Measurements from ENCODE around the gene VTI1A.

- no peak for TF ChIP-seq EZH2phosphoT487 (IDR thresholded peaks at IDR 0.05; ENCODE audit: borderline replicate concordance)
- no peak for TF ChIP-seq CTCF (conservative IDR thresholded peaks at IDR 0.05; ENCODE audit: low read length)
Observed at GRCh38 chr10:112429654-112430230, 17.3 kb upstream of the VTI1A start.

Measured in Loucy (cell line).